GM12892 (cell line): ENCODE measurements around the gene TLE5.

Experiments used
- DNase-seq: peaks from one replicate; pipeline ENCODE4 v3.0.0; 2011; ENCODE audit not compliant: insufficient read length
- FAIRE-seq: peaks from 2 replicates; lab custom pipeline; 2011; peaks lifted over from hg19 to GRCh38; lab: Jason Lieb, UNC
- POLR2A ChIP-seq: IDR thresholded peaks from 2 replicates; pipeline ENCODE4 v1.6.1; 2011; ENCODE audit warnings: low read depth, low read length, control low read depth
- POLR2AphosphoS5 ChIP-seq: IDR thresholded peaks from 2 replicates; pipeline ENCODE4 v1.6.1; 2011; ENCODE audit warnings: low read depth, low read length, control low read depth
- TAF1 ChIP-seq: IDR thresholded peaks from 2 replicates; pipeline ENCODE4 v1.6.1; 2011; ENCODE audit warnings: low read depth, mild to moderate bottlenecking, control low read depth, low read length, borderline replicate concordance

TLE5 gene

GRCh38 chr19:3007975-3008374 is 54.3 kb downstream of the TLE5 start:
- TF ChIP-seq TAF1 (no peak), POLR2A (no peak), POLR2AphosphoS5 (no peak)
- FAIRE-seq = no peak
- no peak for DNase-seq

- no peak for DNase-seq
- no peak for FAIRE-seq
- TF ChIP-seq POLR2AphosphoS5 = no peak
- no peak for TF ChIP-seq TAF1
- TF ChIP-seq POLR2A = no peak
These were observed 56.1 kb downstream of the TLE5 start for GRCh38 chr19:3006075-3006767.

- no peak for FAIRE-seq
- DNase-seq = no peak
- no peak for TF ChIP-seq TAF1
- no peak for TF ChIP-seq POLR2A
- no peak for TF ChIP-seq POLR2AphosphoS5
These were observed 57.0 kb downstream of the TLE5 start for GRCh38 chr19:3005345-3005744.

- TF ChIP-seq TAF1 (no peak), POLR2AphosphoS5 (no peak), POLR2A (no peak)
- FAIRE-seq (no peak), DNase-seq (no peak)
These were observed 57.8 kb downstream of the TLE5 start for GRCh38 chr19:3004522-3004921.

GRCh38 chr19:3003046-3003445 is 59.2 kb downstream of the TLE5 start:
- TF ChIP-seq POLR2AphosphoS5 (no peak), TAF1 (no peak), POLR2A (no peak)
- DNase-seq (no peak), FAIRE-seq (no peak)
